ENCODE measurements around the gene ACADM.

The ACADM gene

GRCh38 chr1:75693551-75693950, 31.0 kb upstream of the ACADM start:
- Histone ChIP-seq H3K4ac (ENCODE audit: low read depth, low read length) (no peak overlapping the region), H2BK12ac (ENCODE audit: low read length) (no peak overlapping the region), H2BK120ac (ENCODE audit: insufficient read depth, low read length, poor library complexity) (no peak overlapping the region), H3K9ac (ENCODE audit: low read length) (no peak overlapping the region), H4K8ac (ENCODE audit: low read depth, low read length) (no peak overlapping the region), H3K18ac (ENCODE audit: low read length) (no peak overlapping the region), H3K9me3 (ENCODE audit: insufficient read depth, low read depth, low read length) (no peaks in the 10 kb centered on the region), H2AK5ac (ENCODE audit: low read length) (no peak overlapping the region), H4K12ac (ENCODE audit: low read depth, low read length) (no peak overlapping the region), H2AFZ (ENCODE audit: insufficient read depth, low read length, poor library complexity) (no peak overlapping the region), H3K14ac (ENCODE audit: low read length) (no peak overlapping the region), H3K27me3 (ENCODE audit: insufficient read depth, low read length) (no peaks in the 10 kb centered on the region), H3K23ac (ENCODE audit: low read length) (no peak overlapping the region), H3K4me3 (ENCODE audit: low read depth, low read length) (no peak overlapping the region), H3K36me3 (ENCODE audit: control insufficient read depth in 1 of 2, insufficient read depth in 2 of 2, low read length in 2 of 2) (no peaks in the 10 kb centered on the region), H3K4me1 (ENCODE audit: control insufficient read depth in 1 of 2, insufficient read depth in 2 of 2, low read length in 2 of 2) (no peaks in the 10 kb centered on the region), H3K79me1 (ENCODE audit: low read length) (no peaks in the 10 kb centered on the region), H3K27ac (ENCODE audit: low read depth, low read length) (no peak overlapping the region), H3K79me2 (ENCODE audit: control insufficient read depth, insufficient read depth, low read length, poor library complexity) (no peaks in the 10 kb centered on the region), H4K91ac (ENCODE audit: low read depth, low read length) (no peak overlapping the region), H2BK5ac (ENCODE audit: low read depth, low read length, poor library complexity) (no peak overlapping the region), H3K4me2 (ENCODE audit: low read length) (no peak overlapping the region)
- no CpG with 5 or more reads among the region's 3 CpGs for WGBS (ENCODE audit: extremely low coverage, insufficient coverage, insufficient read length)
- no peak for DNase-seq

GRCh38 chr1:75696000-75696399, 28.5 kb upstream of the ACADM start:
- no peak overlapping the region for H3K4me3 ChIP-seq (ENCODE audit: low read depth, low read length)
- H3K23ac ChIP-seq (ENCODE audit: low read length), result no peak overlapping the region
- no peak overlapping the region for H2BK12ac ChIP-seq (ENCODE audit: low read length)
- H3K9me3 ChIP-seq (ENCODE audit: insufficient read depth, low read depth, low read length), result no peaks in the 10 kb centered on the region
- H3K27ac ChIP-seq (ENCODE audit: low read depth, low read length), result no peak overlapping the region
- H3K4me2 ChIP-seq (ENCODE audit: low read length), result no peak overlapping the region
- H3K14ac ChIP-seq (ENCODE audit: low read length), result no peak overlapping the region
- H4K12ac ChIP-seq (ENCODE audit: low read depth, low read length), result no peak overlapping the region
- no peaks in the 10 kb centered on the region for H3K4me1 ChIP-seq (ENCODE audit: control insufficient read depth in 1 of 2, insufficient read depth in 2 of 2, low read length in 2 of 2)
- no peak overlapping the region for H4K91ac ChIP-seq (ENCODE audit: low read depth, low read length)
- H2BK5ac ChIP-seq (ENCODE audit: low read depth, low read length, poor library complexity), result no peak overlapping the region
- no peak overlapping the region for H2AK5ac ChIP-seq (ENCODE audit: low read length)
- H2BK120ac ChIP-seq (ENCODE audit: insufficient read depth, low read length, poor library complexity), result no peak overlapping the region
- H3K27me3 ChIP-seq (ENCODE audit: insufficient read depth, low read length), result no peaks in the 10 kb centered on the region
- no peak overlapping the region for H3K9ac ChIP-seq (ENCODE audit: low read length)
- H3K79me1 ChIP-seq (ENCODE audit: low read length), result no peaks in the 10 kb centered on the region
- no peak overlapping the region for H3K18ac ChIP-seq (ENCODE audit: low read length)
- no peaks in the 10 kb centered on the region for H3K79me2 ChIP-seq (ENCODE audit: control insufficient read depth, insufficient read depth, low read length, poor library complexity)
- no peak overlapping the region for H2AFZ ChIP-seq (ENCODE audit: insufficient read depth, low read length, poor library complexity)
- no peaks in the 10 kb centered on the region for H3K36me3 ChIP-seq (ENCODE audit: control insufficient read depth in 1 of 2, insufficient read depth in 2 of 2, low read length in 2 of 2)
- no peak overlapping the region for H3K4ac ChIP-seq (ENCODE audit: low read depth, low read length)
- H4K8ac ChIP-seq (ENCODE audit: low read depth, low read length), result no peak overlapping the region
- DNase-seq, result no peak
- WGBS (ENCODE audit: extremely low coverage, insufficient coverage, insufficient read length), result no CpG with 5 or more reads among the region's 3 CpGs

GRCh38 chr1:75707191-75707590, 17.3 kb upstream of the ACADM start:
- H3K9ac ChIP-seq (ENCODE audit: low read length), result no peak overlapping the region
- H3K14ac ChIP-seq (ENCODE audit: low read length), result no peak overlapping the region
- no peak overlapping the region for H2AK5ac ChIP-seq (ENCODE audit: low read length)
- no peak overlapping the region for H4K12ac ChIP-seq (ENCODE audit: low read depth, low read length)
- DNase-seq, result peak; percentile 58 to 80
- no peak overlapping the region for H2AFZ ChIP-seq (ENCODE audit: insufficient read depth, low read length, poor library complexity)
- H3K27me3 ChIP-seq (ENCODE audit: insufficient read depth, low read length), result no peaks in the 10 kb centered on the region
- H2BK5ac ChIP-seq (ENCODE audit: low read depth, low read length, poor library complexity), result no peak overlapping the region
- WGBS (ENCODE audit: extremely low coverage, insufficient coverage, insufficient read length), result no CpG with 5 or more reads among the region's 2 CpGs
- no peak overlapping the region for H3K4ac ChIP-seq (ENCODE audit: low read depth, low read length)
- no peak overlapping the region for H3K27ac ChIP-seq (ENCODE audit: low read depth, low read length)
- H3K23ac ChIP-seq (ENCODE audit: low read length), result no peak overlapping the region
- no peaks in the 10 kb centered on the region for H3K79me1 ChIP-seq (ENCODE audit: low read length)
- H2BK120ac ChIP-seq (ENCODE audit: insufficient read depth, low read length, poor library complexity), result no peak overlapping the region
- H4K8ac ChIP-seq (ENCODE audit: low read depth, low read length), result no peak overlapping the region
- no peak overlapping the region for H2BK12ac ChIP-seq (ENCODE audit: low read length)
- no peaks in the 10 kb centered on the region for H3K4me1 ChIP-seq (ENCODE audit: control insufficient read depth in 1 of 2, insufficient read depth in 2 of 2, low read length in 2 of 2)
- H3K79me2 ChIP-seq (ENCODE audit: control insufficient read depth, insufficient read depth, low read length, poor library complexity), result no peaks in the 10 kb centered on the region
- no peak overlapping the region for H4K91ac ChIP-seq (ENCODE audit: low read depth, low read length)
- H3K18ac ChIP-seq (ENCODE audit: low read length), result no peak overlapping the region
- H3K36me3 ChIP-seq (ENCODE audit: control insufficient read depth in 1 of 2, insufficient read depth in 2 of 2, low read length in 2 of 2), result no peaks in the 10 kb centered on the region
- H3K4me2 ChIP-seq (ENCODE audit: low read length), result no peak overlapping the region
- no peak overlapping the region for H3K4me3 ChIP-seq (ENCODE audit: low read depth, low read length)
- no peaks in the 10 kb centered on the region for H3K9me3 ChIP-seq (ENCODE audit: insufficient read depth, low read depth, low read length)

GRCh38 chr1:75708910-75709309, 15.6 kb upstream of the ACADM start:
- no peak overlapping the region for H2BK120ac ChIP-seq (ENCODE audit: insufficient read depth, low read length, poor library complexity)
- no peak overlapping the region for H3K18ac ChIP-seq (ENCODE audit: low read length)
- no peak overlapping the region for H3K4ac ChIP-seq (ENCODE audit: low read depth, low read length)
- H4K12ac ChIP-seq (ENCODE audit: low read depth, low read length), result no peak overlapping the region
- H3K23ac ChIP-seq (ENCODE audit: low read length), result no peak overlapping the region
- H3K4me2 ChIP-seq (ENCODE audit: low read length), result no peak overlapping the region
- H3K4me1 ChIP-seq (ENCODE audit: control insufficient read depth in 1 of 2, insufficient read depth in 2 of 2, low read length in 2 of 2), result no peaks in the 10 kb centered on the region
- H3K4me3 ChIP-seq (ENCODE audit: low read depth, low read length), result no peak overlapping the region
- no CpG with 5 or more reads among the region's 2 CpGs for WGBS (ENCODE audit: extremely low coverage, insufficient coverage, insufficient read length)
- no peaks in the 10 kb centered on the region for H3K9me3 ChIP-seq (ENCODE audit: insufficient read depth, low read depth, low read length)
- H4K91ac ChIP-seq (ENCODE audit: low read depth, low read length), result no peak overlapping the region
- no peak overlapping the region for H2AFZ ChIP-seq (ENCODE audit: insufficient read depth, low read length, poor library complexity)
- peak; percentile 7 to 72 for DNase-seq
- H3K27ac ChIP-seq (ENCODE audit: low read depth, low read length), result no peak overlapping the region
- no peaks in the 10 kb centered on the region for H3K79me2 ChIP-seq (ENCODE audit: control insufficient read depth, insufficient read depth, low read length, poor library complexity)
- H2BK12ac ChIP-seq (ENCODE audit: low read length), result no peak overlapping the region
- H2AK5ac ChIP-seq (ENCODE audit: low read length), result no peak overlapping the region
- no peak overlapping the region for H2BK5ac ChIP-seq (ENCODE audit: low read depth, low read length, poor library complexity)
- H3K9ac ChIP-seq (ENCODE audit: low read length), result no peak overlapping the region
- H3K36me3 ChIP-seq (ENCODE audit: control insufficient read depth in 1 of 2, insufficient read depth in 2 of 2, low read length in 2 of 2), result no peaks in the 10 kb centered on the region
- H3K27me3 ChIP-seq (ENCODE audit: insufficient read depth, low read length), result no peaks in the 10 kb centered on the region
- H4K8ac ChIP-seq (ENCODE audit: low read depth, low read length), result no peak overlapping the region
- H3K14ac ChIP-seq (ENCODE audit: low read length), result no peak overlapping the region
- H3K79me1 ChIP-seq (ENCODE audit: low read length), result no peaks in the 10 kb centered on the region

Measured in trophoblast cell (in vitro differentiated cells and primary cell).